Measurements from ENCODE around the gene KLF2.

DNA sequence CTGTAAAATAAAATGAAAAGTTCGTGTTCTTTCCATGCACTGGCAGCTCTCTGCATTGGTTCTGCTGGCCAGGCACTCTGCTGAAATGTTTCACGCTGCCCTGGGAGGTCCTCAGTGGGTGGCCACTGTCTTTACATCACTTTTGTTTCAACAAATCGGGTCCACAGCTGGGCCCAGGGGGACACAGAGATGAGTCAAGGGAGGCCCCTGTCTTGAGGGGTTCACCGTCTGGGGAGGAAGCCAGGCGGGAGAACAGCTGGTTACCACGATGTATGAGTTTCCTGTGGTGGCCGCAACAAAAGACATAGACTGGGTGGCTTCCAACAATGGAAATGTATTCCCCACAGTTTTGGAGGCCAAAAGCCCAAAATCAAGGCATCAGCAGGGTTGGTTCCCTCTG lies 5.1 kb upstream of the KLF2 start:
- TF ChIP-seq RAD21 (CRISPR knock-in tag; IDR thresholded peaks at IDR 0.05) (no peak), PCBP2 (optimal IDR thresholded peaks at IDR 0.05; ENCODE audit: low read depth, low read length, poor library complexity, severe bottlenecking) (no peak), ZFP90 (CRISPR knock-in tag; IDR thresholded peaks at IDR 0.05; ENCODE audit: borderline replicate concordance) (no peak), AHDC1 (CRISPR knock-in tag; IDR thresholded peaks at IDR 0.05; ENCODE audit: borderline replicate concordance) (no peak), ZNF230 (CRISPR knock-in tag; IDR thresholded peaks at IDR 0.05) (no peak)

Data from HepG2 (cell line).